Spleen (tissue), 11 donors: ENCODE results near the gene VAC14. TPM values are rescaled to one million over a fixed set of nuclear protein-coding genes. Genes with fewer than 3 reads are reported as not detected.
A peak's percentile ranks its signal among the peaks of the same experiment; 100 is the strongest.

ENCODE experiments used
- DNase-seq: peaks from one replicate; pipeline ENCODE4 v3.0.0-alpha.2; 2020
- H3K27ac ChIP-seq, 8 donors: fragments of 200-600 bp; sonication (generic) in 7 of 8; 1 replicate in 4 of 8; 2 replicates in 4 of 8; pipeline versions ENCODE4 v1.5.0 to v1.8.0; 2016 to 2021; ENCODE audit warnings: inconsistent platforms in 4 of 8, mild to moderate bottlenecking in 4 of 8, moderate library complexity in 1 of 8
- H3K27me3 ChIP-seq, 7 donors: fragments of 200-600 bp; sonication (generic) in 6 of 7; replicated peaks in 1 of 7; 1 replicate in 4 of 7; 2 replicates in 3 of 7; pipeline versions ENCODE4 v1.5.0 to v1.8.0; 2016 to 2021; ENCODE audit warnings: inconsistent platforms in 3 of 7, mild to moderate bottlenecking in 1 of 7
- H3K36me3 ChIP-seq, 6 donors: fragments of 200-600 bp; sonication (generic) in 5 of 6; 1 replicate in 4 of 6; 2 replicates in 2 of 6; pipeline versions ENCODE4 v1.5.0 to v1.8.0; 2016 to 2021; ENCODE audit warnings: inconsistent platforms in 2 of 6
- H3K4me1 ChIP-seq, 6 donors: fragments of 200-600 bp; sonication (generic) in 5 of 6; 1 replicate in 3 of 6; 2 replicates in 3 of 6; pipeline versions ENCODE4 v1.5.0 to v1.8.0; 2016 to 2021; ENCODE audit warnings: inconsistent platforms in 3 of 6
- H3K4me3 ChIP-seq, 8 donors: fragments of 200-600 bp; sonication (generic) in 7 of 8; 1 replicate in 4 of 8; 2 replicates in 4 of 8; pipeline versions ENCODE4 v1.5.0 to v1.8.0; 2016 to 2021; ENCODE audit warnings: inconsistent platforms in 4 of 8, mild to moderate bottlenecking in 4 of 8, moderate library complexity in 2 of 8
- H3K9me3 ChIP-seq, 8 donors: fragments of 200-600 bp; sonication (generic) in 7 of 8; 1 replicate in 4 of 8; 2 replicates in 4 of 8; pipeline versions ENCODE4 v1.5.0 to v1.8.0; 2016 to 2021; ENCODE audit warnings: inconsistent platforms in 4 of 8
- CTCF ChIP-seq, 11 experiments: fragments of 200-600 bp in 7 of 11; fragments of 450-650 bp in 4 of 11; sonication (generic) in 4 of 11; IDR thresholded peaks in 8 of 11; conservative IDR thresholded peaks in 3 of 11; 1 replicate in 7 of 11; 2 replicates in 4 of 11; pipeline versions ENCODE4 v1.4.0 to v1.8.0; 2016 to 2021; ENCODE audit warnings: antibody characterized with exemption in 11 of 11, inconsistent platforms in 4 of 11, mild to moderate bottlenecking in 1 of 11
- POLR2A ChIP-seq, 3 donors: fragments of 450-650 bp; IDR thresholded peaks; one replicate each; pipeline ENCODE4 v1.5.1; 2017; ENCODE audit warnings: antibody characterized with exemption in 3 of 3, mild to moderate bottlenecking in 1 of 3
- POLR2AphosphoS5 ChIP-seq, 3 donors: sonication (generic); formaldehyde crosslinking; IDR thresholded peaks; one replicate each; pipeline ENCODE4 v1.5.1; 2017; ENCODE audit warnings: antibody characterized with exemption in 3 of 3
- WGBS, 5 donors: extraction: QIAGEN DNeasy Blood & Tissue Kit in 3 of 5; methylation state at CpG; one replicate each; pipeline versions ENCODE4 v1.1.5 to v1.1.7; 2013 to 2018; 5-methylcytosine and 5-hydroxymethylcytosine counted together
- intact Hi-C: fragments of 100-400 bp; cut with DNase I; formaldehyde crosslinking; loops from one replicate; pipeline ENCODE4 v1.15.0; 2023; ENCODE audit warnings: low total_unique reads
- polyA plus RNA-seq, 3 donors: library from polyadenylated mRNA; stranded (reverse); fragments of 200-250 nt; gene quantifications; one replicate each; pipeline ENCODE4 v1.2.1, GENCODE V29; 2013
- total RNA-seq, 7 donors: library from RNA; depleted of rRNA in 3 of 7; stranded (reverse); fragments of >200 nt in 3 of 7; fragmentation: NEBNext Ultra II Directional in 4 of 7; extraction: Animal tissue kit (Norgen Biotek cat#: 25700) in 4 of 7; gene quantifications; one replicate each; pipeline versions ENCODE4 v1.1.0 to v1.2.1, GENCODE V29; 2016 to 2021
- donor health status: healthy with polysubstance abuse.
- donor health status: DM: no; HTN: no; CAD: no; lungs with moderate emphysema.
- donor health status: DM: no; HTN: no; CAD: no.
- donor health status: Bipolar disorder and iron deficiency.
- donor health status: healthy.
- donor health status: DM: no; HTN: no; CAD: no.
- donor health status: DM: yes; HTN: yes; CAD: no.

VAC14 gene
- total and polyA plus RNA-seq, 10 donors = 29.1 to 70.0 (median 48.1) TPM

- intact Hi-C loops = no loop called here
- no peaks in the 10 kb centered on the region for H3K9me3 ChIP-seq
- DNase-seq = no peak
These were observed 85.0 kb downstream of the VAC14 start for GRCh38 chr16:70715860-70716357.

GRCh38 chr16:70715055-70715858 is 85.7 kb downstream of the VAC14 start:
- Histone ChIP-seq H3K4me3 (no peak overlapping the region), H3K4me1 (peaks cover 15 to 72% (median 52%) of the 10 kb centered on the region in 6 donors), H3K36me3 (peaks cover 0 to 78% (median 5%) of the 10 kb centered on the region in 6 donors), H3K9me3 (no peaks in the 10 kb centered on the region), H3K27me3 (no peaks in the 10 kb centered on the region), H3K27ac (peak overlapping the region in 7 of 8 donors; percentile 63 to 77 (median 76))
- 60 to 64% (median 60%) methylated on average over 20 to 23 of the region's 23 CpGs for WGBS, 5 donors
- TF ChIP-seq POLR2A (IDR thresholded peaks at IDR 0.05) (no peak), POLR2AphosphoS5 (IDR thresholded peaks at IDR 0.05) (peak; percentile 31 to 71 (median 31))
- intact Hi-C loops = no loop called here
- DNase-seq = no peak

More at GRCh38 chr16:70715860-70716357, 85.0 kb downstream of the VAC14 start:
- peak in 1 of 3 donors; percentile 55 for TF ChIP-seq POLR2AphosphoS5 (IDR thresholded peaks at IDR 0.05)
- TF ChIP-seq POLR2A (IDR thresholded peaks at IDR 0.05) = no peak
- WGBS, 5 donors = 55 to 72% (median 60%) methylated on average over 6 of the region's 6 CpGs
- H3K4me1 ChIP-seq = peaks cover 13 to 66% (median 46%) of the 10 kb centered on the region in 6 donors
- H3K36me3 ChIP-seq = peaks cover 0 to 78% (median 11%) of the 10 kb centered on the region in 6 donors
- no peaks in the 10 kb centered on the region for H3K27me3 ChIP-seq
- no peak overlapping the region for H3K4me3 ChIP-seq
- H3K27ac ChIP-seq = peak overlapping the region in 7 of 8 donors; percentile 63 to 77 (median 76)

GRCh38 chr16:70714581-70715054 is 86.3 kb downstream of the VAC14 start:
- WGBS, 5 donors = 47 to 81% (median 74%) methylated on average over 4 to 10 of the region's 10 CpGs
- Histone ChIP-seq H3K27ac (peak overlapping the region in 7 of 8 donors; percentile 36 to 77 (median 76)), H3K4me1 (peaks cover 19 to 79% (median 57%) of the 10 kb centered on the region in 6 donors), H3K4me3 (no peak overlapping the region), H3K36me3 (peaks cover 0 to 78% (median 1%) of the 10 kb centered on the region in 6 donors), H3K9me3 (no peaks in the 10 kb centered on the region), H3K27me3 (no peaks in the 10 kb centered on the region)
- intact Hi-C loops = no loop called here
- TF ChIP-seq POLR2AphosphoS5 (IDR thresholded peaks at IDR 0.05) (no peak), POLR2A (IDR thresholded peaks at IDR 0.05) (no peak), CTCF (IDR thresholded peaks at IDR 0.05 in 8 of 11, conservative IDR thresholded peaks at IDR 0.05 in 3 of 11) (no peak)
- no peak for DNase-seq

GRCh38 chr16:70713824-70714223 is 87.1 kb downstream of the VAC14 start:
- Histone ChIP-seq H3K4me3 (no peak overlapping the region), H3K4me1 (peaks cover 19 to 87% (median 65%) of the 10 kb centered on the region in 6 donors), H3K9me3 (no peaks in the 10 kb centered on the region), H3K27me3 (no peaks in the 10 kb centered on the region), H3K27ac (peak overlapping the region in 3 of 8 donors; percentile 72 to 77 (median 76)), H3K36me3 (peaks cover 0 to 78% (median 2%) of the 10 kb centered on the region in 6 donors)
- no peak for DNase-seq
- 88 to 91% (median 89%) methylated on average over 9 to 10 of the region's 10 CpGs for WGBS, 5 donors
- TF ChIP-seq CTCF (IDR thresholded peaks at IDR 0.05 in 8 of 11, conservative IDR thresholded peaks at IDR 0.05 in 3 of 11) = no peak
- intact Hi-C loops = no loop called here

- intact Hi-C loops = no loop called here
- TF ChIP-seq POLR2A (IDR thresholded peaks at IDR 0.05) (no peak), POLR2AphosphoS5 (IDR thresholded peaks at IDR 0.05) (no peak), CTCF (IDR thresholded peaks at IDR 0.05 in 8 of 11, conservative IDR thresholded peaks at IDR 0.05 in 3 of 11) (no peak)
- H3K27me3 ChIP-seq = no peaks in the 10 kb centered on the region
- no peaks in the 10 kb centered on the region for H3K9me3 ChIP-seq
- WGBS, 5 donors = 70 to 83% (median 79%) methylated on average over 5 of the region's 5 CpGs
- H3K27ac ChIP-seq = no peak overlapping the region
- H3K4me3 ChIP-seq = no peak overlapping the region
- H3K36me3 ChIP-seq = peaks cover 0 to 78% (median 4%) of the 10 kb centered on the region in 6 donors
- no peak for DNase-seq
- H3K4me1 ChIP-seq = peaks cover 19 to 92% (median 70%) of the 10 kb centered on the region in 6 donors
These were observed 87.6 kb downstream of the VAC14 start for GRCh38 chr16:70713342-70713741.
